ENCODE measurements around the gene SPCS2. TPM values are rescaled to one million over a fixed set of nuclear protein-coding genes. Genes with fewer than 3 reads are reported as not detected.
"Not testable (repeated sequence)": the region's sequence is repeated elsewhere in the genome, so short reads cannot be mapped to it uniquely, and the experiment has no call there.

The SPCS2 gene
- polyA plus RNA-seq, 1 donor = 192 TPM

- DNase-seq = no peak
Observed at GRCh38 chr11:74942073-74942759, 6.8 kb upstream of the SPCS2 start.

- peak; percentile 20 for DNase-seq
Observed at GRCh38 chr11:74948546-74948897, 544 bp upstream of the SPCS2 start.

DNA sequence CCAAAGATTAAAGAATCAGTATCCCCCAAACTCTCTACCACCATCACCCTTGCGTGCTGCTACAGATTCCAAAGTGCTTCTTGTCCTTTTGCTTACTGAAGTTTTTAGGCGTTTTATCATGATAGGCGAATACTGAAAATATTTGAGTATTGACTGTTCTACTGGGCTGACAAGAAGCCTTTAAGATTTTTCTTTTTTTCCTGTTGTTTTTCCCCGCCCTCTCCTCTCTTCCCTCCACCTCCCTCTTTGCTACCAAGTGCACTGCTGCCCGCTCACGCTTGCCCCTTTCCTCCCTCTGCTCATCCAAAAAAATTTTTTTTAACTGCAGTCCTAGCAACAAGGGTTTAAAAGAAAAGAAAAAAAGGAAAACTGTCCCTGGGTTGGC, 679 bp downstream of the SPCS2 start:
- DNase-seq = no peak

GRCh38 chr11:74950374-74950969, 1.4 kb downstream of the SPCS2 start:
- DNase-seq = peak; percentile 4

DNA sequence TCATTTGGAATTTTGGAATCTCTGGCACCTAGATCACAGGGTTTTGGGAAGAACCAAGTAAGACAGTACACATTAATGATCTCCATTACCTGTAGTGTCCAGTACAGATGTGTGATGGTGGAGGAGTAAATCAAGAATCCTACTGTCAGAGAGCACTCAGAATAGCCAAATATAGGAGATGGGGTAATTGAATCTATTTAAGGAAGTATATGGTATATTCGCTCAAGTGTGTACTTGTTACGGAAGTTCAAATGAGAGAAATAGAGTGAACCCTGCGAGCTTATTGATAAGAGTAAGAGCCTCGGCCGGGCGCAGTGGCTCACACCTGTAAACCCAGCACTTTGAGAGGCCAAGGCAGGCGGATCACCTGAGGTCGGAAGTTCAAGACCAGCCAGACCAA, 2.2 kb downstream of the SPCS2 start:
- DNase-seq = no peak

GRCh38 chr11:74952752-74953151, 3.7 kb downstream of the SPCS2 start:
- DNase-seq = no peak

- DNase-seq = no peak
Observed at GRCh38 chr11:74953451-74953850, 4.4 kb downstream of the SPCS2 start.

GRCh38 chr11:74954199-74954598, 5.1 kb downstream of the SPCS2 start:
- no peak for DNase-seq

GRCh38 chr11:74956397-74957015, 7.4 kb downstream of the SPCS2 start:
- DNase-seq = no peak

DNA sequence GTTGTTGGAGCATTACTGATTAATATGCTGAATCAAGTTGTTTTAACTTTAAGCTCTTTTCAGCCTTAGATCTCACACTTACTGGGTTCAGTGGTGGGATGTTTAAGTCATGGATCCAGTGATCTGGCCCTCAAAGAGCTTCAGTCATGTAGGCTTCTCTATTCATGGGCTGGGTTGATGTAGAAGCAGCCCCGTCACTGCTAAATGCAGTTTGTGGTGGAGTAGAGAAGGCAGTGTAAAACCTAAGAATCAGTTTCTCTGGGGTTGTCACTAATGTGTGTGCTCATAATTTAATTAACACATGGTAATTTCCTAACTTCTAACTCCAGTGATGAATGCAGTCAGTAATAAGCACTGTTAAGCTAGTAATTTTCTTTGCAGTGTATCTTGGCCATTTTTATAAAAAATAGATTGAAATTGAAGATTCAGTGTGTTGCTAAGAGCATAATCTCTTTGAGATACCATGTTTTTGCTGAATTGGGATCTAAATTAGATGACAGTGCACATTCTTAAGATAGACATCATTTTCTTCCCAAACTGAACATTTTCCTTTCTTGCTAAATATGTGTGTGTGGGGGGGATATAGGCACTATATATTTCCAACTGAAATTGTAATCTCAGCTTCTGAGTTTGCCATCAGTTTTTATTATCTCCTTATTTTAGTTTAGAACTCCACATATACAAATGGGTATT, 9.0 kb downstream of the SPCS2 start:
- DNase-seq = no peak

DNA sequence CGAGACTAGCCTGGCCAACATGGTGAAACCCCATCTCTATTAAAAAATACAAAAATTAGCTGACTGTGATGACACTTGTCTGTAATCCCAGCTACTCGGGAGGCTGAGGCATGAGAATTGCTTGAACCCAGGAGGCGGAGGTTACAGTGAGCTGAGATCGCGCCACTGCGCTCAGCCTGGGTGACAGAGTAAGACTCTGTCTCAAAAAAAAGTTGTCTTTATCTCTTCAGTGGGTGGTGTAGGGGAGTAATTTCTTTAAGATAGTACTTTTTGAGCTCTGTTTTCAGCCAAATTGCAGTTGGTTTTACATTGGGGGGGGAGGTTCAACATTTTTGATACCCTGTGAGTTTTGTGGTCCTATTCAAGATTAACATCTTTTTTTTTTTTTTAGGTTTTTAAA, 11.1 kb downstream of the SPCS2 start:
- DNase-seq = not testable (repeated sequence)

DNA sequence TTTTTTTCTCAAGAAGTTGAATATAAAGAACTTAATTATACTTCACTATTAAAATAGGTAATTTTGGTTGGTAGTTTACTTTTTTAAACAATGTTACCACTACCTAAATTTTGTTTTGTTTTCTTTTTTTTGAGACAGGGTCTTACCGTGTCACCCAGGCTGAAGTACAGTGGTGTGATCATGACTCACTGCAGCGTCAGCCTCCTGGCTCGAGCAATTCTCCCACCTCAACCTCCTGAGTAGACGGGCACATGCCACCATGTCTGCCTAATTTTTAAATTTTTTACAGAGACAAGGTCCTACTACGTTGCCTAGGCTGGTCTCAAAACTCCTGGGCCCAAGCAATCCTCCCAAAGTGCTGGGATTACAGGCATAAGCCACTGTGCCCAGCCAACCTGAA, 17.6 kb downstream of the SPCS2 start:
- no peak for DNase-seq

DNA sequence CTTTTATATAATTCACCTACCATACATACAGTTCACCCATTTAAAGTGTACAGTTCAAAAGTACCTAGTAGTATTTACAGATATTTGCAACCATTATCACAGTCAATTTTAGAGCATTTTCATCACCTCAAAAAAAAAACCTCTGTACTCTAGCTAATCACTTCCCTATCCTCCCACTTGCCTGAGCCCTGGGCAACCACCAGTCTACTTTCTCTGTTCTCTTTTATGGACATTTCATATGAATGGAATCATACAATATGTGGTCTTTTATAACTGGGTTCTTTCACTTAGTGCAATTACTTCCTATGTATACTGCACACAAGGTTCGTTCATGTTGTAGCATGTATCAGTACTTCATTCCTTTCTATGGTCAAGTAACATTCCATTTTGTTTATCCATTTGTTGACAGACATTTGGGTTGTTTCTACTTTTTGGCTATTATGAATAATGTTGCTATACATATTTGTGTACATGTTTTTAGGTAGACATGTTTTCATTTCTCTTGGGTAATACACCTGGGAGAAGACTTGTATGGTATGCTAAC, 21.9 kb downstream of the SPCS2 start:
- DNase-seq = no peak

GRCh38 chr11:74971424-74971823, 22.4 kb downstream of the SPCS2 start:
- no peak for DNase-seq

GRCh38 chr11:74978041-74978440, 29.0 kb downstream of the SPCS2 start:
- no peak for DNase-seq

DNA sequence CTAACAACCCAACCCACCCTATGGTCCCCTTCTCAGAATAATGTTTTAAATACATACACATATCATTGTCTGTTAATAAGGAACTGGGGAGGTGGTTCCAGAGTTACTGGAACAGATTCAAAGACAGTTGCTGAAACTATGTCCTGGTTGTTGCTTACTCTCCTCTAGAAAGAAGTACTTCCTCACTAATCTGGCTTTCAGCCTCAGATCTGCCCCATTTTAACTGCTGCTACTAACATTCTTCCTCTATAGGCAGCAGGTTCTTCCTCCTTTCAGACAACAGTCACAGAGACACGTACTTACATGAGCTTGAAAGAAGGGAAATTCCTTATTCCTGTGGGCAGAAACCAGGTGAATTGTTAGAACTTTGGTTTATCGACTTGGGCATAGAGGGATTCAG, 31.6 kb downstream of the SPCS2 start:
- DNase-seq = no peak

GRCh38 chr11:74981888-74982287, 32.8 kb downstream of the SPCS2 start:
- no peak for DNase-seq

DNA sequence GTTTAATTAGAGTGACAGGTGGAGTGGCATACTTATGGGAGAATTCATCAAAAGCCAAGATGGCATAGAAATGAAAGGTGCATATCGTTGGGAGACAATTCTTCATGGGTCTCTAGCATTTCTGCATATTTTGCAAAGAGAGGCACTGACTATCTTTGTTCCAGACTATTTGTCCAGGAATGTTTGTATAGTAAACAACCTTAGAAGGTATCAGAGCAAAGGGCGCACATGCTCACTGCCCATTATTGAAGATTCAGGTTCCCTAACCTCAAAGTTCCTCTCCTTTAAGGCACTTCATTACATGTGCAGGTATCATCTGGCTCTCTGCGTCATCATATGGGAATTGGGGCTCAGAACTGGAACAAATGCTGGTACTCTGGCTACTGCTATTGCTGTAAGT, 35.0 kb downstream of the SPCS2 start:
- no peak for DNase-seq

DNA sequence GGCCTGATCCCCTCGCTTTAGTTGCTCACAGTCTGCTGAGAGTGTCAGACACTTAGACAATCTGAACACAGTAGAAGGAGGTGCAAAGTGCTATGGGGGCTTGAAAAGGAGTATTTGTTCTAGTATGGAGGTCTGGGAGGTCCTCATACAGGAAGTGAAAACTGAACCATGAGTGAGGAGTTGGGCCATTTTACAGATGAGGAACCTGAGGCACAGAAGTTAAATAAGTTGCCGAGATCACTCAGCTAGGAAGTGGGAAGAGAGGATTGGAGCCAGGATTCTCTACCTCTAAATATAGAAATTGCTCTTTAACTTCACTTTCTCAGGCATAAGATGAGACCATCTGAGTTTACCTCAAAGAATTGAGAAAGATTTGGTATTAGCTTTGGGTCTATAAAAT, 35.7 kb downstream of the SPCS2 start:
- no peak for DNase-seq

- DNase-seq = peak; percentile 64
Observed at GRCh38 chr11:74988541-74989259, 39.6 kb downstream of the SPCS2 start, which contains the start of gene NEU3. TSS of gene NEU3 (plus strand) at chr11:74988933. CDS start at chr11:74989061, 128 bp downstream.

DNA sequence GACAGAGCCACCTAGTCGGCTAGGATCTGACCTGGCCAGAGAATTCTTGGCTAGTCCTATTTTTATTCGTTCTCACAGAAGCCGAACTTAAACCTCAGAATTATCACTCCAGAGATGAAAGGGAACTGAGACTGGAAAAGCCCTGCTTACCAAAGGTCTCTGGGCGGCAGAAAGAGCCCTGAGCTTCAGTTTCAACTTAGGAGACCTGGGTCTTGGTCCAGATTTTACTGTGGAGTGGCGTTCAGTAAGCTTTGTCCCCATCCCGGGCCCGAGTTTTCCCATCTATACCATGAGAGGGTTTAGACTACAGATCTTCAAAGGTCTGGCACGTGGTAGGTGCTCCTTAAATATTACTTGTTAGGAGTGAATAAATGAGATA, 40.2 kb downstream of the SPCS2 start:
- DNase-seq = peak; percentile 7

- not testable (repeated sequence) for DNase-seq
Observed at GRCh38 chr11:74990150-74990549, 41.1 kb downstream of the SPCS2 start.
